GM08714 (cell line): ENCODE measurements around the gene TMEM131L.
"Not testable (repeated sequence)": the region's sequence is repeated elsewhere in the genome, so short reads cannot be mapped to it uniquely, and the experiment has no call there.

Experiments used
- H3K4me3 ChIP-seq: fragments of 200-500 bp; sonication (Bioruptor generic); 2 replicates; pipeline ENCODE4 v1.5.1; 2014; ENCODE audit warnings: mild to moderate bottlenecking, low read length, inconsistent platforms
- ZNF274 ChIP-seq: IDR thresholded peaks from 2 replicates; pipeline ENCODE4 v1.6.1; 2012; ENCODE audit warnings: mild to moderate bottlenecking, low read depth, low read length

The TMEM131L gene

DNA sequence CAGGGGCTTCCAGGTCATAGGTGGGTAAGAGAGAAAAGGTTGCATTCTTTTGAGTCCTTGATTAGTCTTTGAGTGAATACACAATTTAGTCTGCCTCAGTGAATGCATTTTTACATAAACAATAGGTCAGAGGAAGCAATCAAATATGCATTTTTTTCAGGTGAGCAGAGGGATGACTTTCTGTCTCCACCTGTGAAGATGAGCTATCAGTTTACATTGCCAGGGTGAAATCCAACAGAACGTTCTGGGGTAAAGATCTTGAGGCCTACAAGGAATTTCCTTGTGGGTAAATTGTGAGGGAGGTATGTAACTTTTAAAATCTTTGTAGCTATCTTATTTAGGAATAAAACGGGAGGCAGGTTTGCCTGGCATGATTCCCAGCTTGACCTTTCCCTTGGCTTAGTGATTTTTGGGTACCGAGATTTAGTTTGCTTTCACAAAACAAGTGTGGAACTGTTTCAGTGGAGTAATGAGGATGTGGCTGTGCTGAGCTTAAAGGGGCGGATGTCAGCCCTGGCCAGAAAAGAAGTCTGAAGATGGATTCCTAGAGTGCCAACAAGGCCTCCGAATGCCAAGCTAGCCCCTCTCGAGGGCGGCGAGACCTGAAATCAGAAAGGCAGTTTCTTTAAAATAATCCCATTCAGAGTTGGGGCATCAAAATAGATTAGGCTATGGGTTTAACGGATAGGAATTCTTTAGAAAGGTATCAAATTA is 29.5 kb downstream of the TMEM131L start:
- H3K4me3 ChIP-seq: no peak overlapping the region; the same call in 1 of the 2 replicates
- TF ChIP-seq ZNF274: no peak

DNA sequence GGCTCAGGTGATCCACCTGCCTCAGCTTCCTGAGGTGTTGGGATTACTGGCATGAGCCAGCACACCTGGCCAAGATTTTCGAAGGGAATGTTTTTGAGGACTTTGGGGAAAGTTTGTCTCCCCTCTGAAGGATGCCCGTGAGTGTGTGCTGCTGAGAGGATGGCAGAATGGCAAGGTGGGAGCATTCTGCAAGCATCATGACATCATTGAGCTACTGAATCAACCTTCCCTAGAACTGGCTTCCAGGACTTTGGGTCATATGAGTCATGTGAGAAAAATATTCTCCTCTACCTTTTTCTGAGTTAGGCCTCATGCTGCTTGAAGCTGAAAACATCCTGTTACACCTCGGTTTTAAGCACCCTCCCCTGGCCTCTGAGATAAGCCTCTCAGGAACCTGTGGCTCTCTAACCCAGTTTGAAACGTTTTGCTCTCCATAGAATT is 31.0 kb downstream of the TMEM131L start:
- no peak overlapping the region; the same call in 1 of the 2 replicates for H3K4me3 ChIP-seq
- no peak for TF ChIP-seq ZNF274

DNA sequence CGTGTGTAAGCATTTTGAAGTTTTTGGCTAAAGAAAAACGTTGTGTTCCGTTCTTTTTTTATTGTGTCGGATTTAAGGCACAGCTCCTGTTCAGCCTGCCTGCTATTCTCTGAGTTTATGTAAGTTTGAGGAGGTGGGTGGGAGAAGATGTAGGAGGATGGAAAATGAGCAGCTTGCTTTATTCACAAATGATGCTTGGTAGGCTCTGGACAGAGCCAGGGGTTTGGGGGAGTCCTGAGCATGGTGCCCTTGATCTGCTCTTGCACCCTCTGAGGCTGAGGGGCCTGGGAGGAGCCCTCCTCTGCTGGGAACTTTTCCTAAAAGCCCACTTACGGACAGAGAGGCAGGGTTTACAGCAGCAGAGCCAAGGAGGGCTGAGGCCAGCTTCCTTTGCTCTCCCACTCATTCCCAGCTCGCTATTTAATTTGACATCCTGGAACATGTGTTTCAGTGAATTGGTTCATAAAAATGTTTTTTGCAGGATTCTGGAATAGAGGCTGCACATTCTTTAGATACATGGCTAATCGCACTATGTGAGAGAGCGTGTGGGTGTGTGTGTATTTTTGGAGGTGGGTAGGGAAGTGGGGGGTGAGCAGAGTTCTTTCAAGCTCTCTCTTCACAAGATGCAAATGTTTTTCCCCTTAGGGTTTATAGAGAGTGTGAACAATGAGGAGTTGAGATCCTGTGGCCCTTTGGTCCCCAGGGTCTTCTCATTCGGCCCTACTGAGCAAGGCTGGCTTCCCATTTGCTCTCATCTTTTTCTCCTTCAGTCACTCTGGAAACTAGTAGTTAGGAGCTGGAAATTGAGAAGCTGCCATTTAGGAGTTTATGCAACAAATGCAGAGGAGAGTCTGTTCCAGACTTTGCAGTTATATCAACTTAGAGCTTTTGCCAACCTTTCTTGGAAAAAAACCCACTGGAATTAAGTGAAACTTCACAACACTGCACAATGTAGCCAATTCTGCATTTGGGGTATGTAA is 32.1 kb downstream of the TMEM131L start:
- no peak for TF ChIP-seq ZNF274
- H3K4me3 ChIP-seq: peak overlapping the region; percentile 17; the same call in 1 of the 2 replicates

DNA sequence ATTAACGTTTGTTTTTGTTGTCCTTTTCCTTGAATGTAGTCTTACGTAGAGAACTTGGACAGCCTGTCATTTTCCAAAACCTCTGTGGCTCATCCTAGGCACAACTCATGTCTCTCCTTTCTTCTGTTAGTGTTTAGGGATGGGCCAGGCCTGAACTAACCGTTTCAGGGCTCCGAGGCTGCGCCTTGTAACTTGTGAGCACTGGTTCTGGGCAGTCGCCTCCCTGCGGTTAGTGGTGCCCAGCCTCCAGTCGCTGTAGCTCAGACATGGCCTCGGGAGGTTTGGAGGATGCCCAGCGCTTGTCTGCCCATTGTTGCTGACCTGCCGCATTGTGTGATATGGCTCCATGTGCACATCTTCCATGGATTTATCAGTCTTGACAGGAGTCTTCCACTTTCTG is 32.8 kb downstream of the TMEM131L start:
- TF ChIP-seq ZNF274: no peak
- H3K4me3 ChIP-seq: peak overlapping the region; percentile 17; the same call in 1 of the 2 replicates

DNA sequence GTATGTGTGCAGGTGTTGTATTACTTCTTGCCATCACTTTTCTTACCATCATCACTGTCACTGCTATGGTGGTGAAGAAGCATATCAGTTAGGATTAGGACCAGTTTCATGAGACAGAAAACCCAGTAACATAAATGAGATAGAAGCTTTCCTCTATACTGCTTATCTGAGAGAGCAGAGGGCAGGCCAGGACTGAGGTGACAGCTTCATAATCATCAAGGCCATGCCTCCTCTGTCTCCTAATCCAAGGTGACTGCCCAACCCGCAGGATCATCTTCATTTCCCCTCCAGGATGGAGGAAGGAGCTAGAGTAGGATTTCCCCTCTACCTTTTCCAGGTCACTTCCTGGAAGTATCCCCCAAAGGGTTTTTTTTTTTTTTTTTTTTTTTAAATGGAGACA is 35.4 kb downstream of the TMEM131L start:
- TF ChIP-seq ZNF274: no peak

DNA sequence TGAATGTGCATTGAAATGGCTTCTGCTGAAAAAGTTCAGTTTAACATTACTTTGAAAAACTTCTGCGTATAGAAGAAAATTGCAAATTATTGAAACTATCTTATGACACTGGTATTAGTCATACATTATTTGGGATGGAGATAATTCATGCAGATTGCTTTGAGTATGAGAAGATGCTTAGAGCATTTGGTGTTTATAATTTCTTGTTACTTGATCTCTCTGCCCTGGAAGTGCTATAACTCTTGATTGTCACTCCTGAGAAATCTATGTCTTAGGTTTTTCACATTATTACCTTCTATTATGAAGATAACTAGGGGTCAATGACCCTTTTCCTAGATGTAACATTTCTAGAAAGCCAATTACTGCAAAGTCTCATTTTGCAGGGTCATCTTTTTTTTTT is 36.4 kb downstream of the TMEM131L start:
- H3K4me3 ChIP-seq: no peak overlapping the region

More for the DNA sequence above, 35.4 kb downstream of the TMEM131L start:
- H3K4me3 ChIP-seq: no peak overlapping the region

DNA sequence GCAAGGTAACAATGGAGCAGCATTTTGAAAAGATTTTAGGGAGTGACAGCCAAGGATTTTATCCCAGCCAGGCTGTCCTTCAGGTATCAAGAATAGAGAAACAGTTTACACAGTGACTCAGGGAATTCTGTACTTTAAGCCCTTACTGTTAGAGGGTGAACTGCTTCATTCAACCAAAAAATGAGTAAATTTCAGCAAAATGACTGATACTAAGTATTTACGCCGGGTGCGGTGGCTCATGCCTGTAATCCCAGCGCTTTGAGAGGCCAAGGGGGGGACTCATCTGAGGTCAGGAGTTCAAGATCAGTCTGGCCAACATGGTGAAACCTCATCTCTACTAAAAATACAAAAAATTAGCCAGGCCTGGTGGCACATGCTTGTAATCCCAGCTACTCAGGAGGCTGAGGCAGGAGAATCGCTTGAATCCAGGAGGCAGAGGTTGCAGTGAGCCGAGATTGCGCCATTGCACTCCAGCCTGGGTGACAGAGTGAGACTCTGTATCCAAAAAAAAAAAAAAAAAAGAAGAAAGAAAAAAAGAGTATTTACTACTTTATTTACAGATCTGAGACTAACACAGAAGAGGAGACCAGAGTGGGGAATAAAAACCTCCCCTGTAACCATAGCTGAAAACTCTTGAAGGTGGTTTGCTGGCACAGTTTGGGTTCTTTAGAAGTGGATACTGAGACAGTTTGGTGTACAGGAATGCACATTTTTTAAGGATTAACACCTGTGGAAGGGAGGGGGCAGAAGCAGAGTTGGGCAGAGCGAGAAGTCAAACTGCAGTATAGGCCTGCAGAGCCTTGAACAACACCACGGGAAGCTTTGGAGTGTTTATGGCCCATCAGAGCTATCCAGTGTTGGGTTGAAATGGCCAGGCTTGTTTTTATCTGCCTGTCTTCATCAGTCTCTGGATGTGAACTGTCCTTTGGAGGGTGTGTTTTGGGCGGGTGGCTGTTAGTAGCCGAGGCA is 40.5 kb downstream of the TMEM131L start:
- no peak overlapping the region for H3K4me3 ChIP-seq
- no peak for TF ChIP-seq ZNF274

More for the DNA sequence above, 36.4 kb downstream of the TMEM131L start:
- no peak for TF ChIP-seq ZNF274

DNA sequence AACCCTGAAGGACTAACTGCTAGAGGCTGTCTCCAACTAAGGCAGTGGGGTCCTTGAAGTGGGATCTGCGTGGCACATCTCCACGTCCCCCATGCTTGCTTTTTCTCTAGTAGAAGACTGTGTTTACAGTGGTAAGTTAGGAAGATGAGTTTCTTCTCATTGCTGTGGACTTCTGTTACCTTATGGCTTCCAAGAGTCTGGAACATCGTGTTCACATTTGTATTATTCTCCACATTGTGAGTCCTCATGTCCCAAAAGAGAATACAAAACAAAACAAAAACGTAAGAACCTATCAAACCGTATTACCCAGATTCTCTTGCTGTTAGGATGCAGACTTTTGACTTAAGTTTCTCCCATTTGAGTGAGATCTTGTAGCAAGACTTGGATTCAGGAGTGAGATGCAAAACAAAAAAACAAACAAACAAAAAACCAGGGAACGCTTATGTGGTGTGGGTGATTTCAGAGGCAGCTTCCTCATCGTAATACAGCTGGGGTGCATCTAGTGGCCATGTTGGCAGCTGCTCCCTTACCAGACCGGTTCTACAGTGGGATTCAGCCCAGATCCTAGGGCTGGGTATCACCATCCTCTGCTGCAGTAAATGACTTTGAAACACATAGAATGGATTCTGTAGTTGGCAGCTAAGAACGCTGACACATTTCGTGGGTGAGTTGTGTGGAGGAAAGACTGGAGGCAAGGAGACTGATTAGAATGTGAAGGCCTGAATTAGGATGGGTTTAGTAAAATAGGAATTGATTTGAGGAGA is 41.3 kb downstream of the TMEM131L start:
- no peak overlapping the region for H3K4me3 ChIP-seq
- TF ChIP-seq ZNF274: no peak

DNA sequence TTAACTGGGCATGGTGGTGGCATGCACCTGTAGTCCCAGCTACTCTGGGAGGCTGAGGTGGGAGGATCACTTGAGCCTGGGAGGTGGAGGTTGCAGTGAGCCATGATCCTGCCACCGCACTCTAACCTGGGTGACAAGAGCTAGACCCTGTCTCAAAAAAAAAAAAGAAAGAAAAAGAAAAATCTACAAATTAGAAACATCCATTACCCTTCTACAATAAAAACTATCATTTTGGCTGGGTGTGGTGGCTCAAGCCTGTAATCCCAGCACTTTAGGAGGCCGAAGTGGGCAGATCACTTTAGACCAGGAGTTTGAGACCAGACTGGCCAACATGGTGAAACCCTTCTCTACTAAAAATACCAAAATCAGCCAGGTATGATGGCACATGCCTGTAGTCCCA is 43.1 kb downstream of the TMEM131L start:
- H3K4me3 ChIP-seq: not testable (repeated sequence)

DNA sequence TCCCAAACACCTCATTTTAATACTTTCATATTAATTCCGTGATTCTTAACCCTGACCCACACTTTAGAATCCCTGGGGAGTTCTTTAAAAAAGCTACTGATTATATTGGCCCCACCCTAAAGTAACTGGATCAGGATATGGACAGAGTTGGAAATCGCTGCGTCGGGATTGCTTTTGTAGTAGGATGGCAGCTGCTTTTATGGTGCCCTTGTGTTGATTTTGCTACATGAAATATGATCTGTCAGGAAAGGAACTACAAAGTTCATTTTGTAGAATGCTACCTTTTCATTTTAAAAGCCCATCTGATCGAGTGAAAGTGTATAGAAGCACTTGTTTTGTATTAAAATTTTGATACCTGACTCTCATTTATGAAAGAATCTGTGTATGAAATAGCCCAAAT is 43.6 kb downstream of the TMEM131L start:
- no peak overlapping the region for H3K4me3 ChIP-seq
- TF ChIP-seq ZNF274: no peak

DNA sequence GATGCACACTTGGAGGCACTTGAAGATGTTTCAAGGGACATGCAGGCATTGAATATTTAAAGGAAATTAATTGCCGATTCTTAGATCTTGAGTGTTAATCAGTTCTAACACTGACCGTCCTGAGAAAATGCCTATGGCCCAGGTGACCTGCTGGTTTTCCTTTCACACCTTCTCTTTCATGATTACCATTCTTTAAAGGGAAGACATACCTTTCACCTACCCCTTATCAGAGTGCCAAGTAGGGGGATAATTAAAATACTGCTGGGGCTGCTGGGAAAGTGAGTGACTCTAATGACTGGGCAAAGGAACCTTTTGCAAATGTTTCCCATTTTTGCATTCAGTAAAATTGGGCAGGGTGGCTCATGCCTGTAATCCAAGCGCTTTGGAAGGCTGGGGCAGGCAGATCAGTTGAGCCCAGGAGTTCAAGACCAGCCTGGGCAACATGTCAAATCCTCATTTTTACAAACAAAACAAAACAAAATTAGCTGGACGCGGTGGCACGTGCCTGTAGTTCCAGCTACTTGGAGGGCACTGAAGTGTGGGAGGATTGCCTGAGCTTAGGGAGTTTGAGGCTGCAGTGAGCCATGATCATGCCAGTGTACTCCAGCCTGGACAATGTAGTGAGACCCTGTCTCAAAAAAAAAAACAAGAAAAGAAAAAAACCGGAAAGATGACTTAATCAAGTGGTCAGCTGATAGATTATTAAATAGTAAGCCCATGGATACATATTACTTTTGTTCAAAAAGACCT is 44.3 kb downstream of the TMEM131L start:
- H3K4me3 ChIP-seq: no peak overlapping the region
- no peak for TF ChIP-seq ZNF274

DNA sequence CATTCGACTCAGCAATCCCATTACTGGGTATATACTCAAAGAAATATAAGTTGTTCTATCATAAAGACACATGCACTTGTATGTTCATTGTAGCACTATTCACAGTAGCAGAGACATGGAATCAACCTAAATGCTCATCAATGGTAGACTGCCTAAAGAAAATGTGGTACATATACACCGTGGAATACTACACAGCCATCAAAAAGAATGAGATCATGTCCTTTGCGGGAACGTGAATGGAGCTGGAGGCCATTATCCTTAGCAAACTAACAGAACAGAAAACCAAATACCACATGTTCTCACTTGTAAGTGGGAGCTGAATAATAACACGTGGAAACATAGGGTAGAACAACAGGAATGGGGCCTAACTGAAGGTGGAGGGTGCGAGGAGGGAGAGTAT is 44.9 kb downstream of the TMEM131L start:
- no peak for TF ChIP-seq ZNF274
- H3K4me3 ChIP-seq: no peak overlapping the region
